ENCODE data around the gene ERBB2. TPM values are rescaled to one million over a fixed set of nuclear protein-coding genes. Genes with fewer than 3 reads are reported as not detected.
A peak's percentile ranks its signal among the peaks of the same experiment; 100 is the strongest.
"Not testable (repeated sequence)": the region's sequence is repeated elsewhere in the genome, so short reads cannot be mapped to it uniquely, and the experiment has no call there.

The ERBB2 gene
- total RNA-seq, 1 donor from 2014 or later = 118 TPM

- ATAC-seq = no peak
These were observed 46.2 kb downstream of the ERBB2 start for GRCh38 chr17:39746145-39746461.

- ATAC-seq = no peak
These were observed 47.9 kb downstream of the ERBB2 start for GRCh38 chr17:39747745-39748144.

DNA sequence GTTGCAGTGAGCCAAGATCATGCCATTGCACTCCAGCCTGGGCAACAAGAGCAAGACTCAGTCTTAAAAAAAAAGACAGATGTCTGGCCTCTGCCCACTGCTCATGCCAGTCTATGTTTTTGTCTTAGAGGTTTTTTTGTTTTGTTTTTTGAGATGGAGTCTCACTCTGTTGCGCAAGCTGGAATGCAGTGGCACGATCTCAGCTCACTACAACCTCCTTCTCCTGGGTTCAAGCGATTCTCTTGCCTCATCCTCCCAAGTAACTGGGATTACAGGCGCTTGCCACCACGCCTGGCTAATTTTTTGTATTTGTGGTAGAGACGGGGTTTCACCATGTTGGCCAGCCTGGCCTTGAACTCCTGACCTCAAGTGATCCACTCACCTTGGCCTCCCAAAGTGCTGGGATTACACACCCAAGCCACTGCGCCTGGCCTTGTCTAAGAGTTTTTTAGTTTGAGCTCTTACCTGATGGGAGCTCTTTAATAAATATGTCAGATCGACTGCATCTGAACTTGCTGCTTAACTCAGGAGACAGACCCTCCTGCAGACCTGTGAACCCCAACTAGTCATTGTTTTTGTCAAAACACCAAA, 48.7 kb downstream of the ERBB2 start:
- not testable (repeated sequence) for ATAC-seq

GRCh38 chr17:39750131-39751015, 50.5 kb downstream of the ERBB2 start:
- no peak for ATAC-seq

DNA sequence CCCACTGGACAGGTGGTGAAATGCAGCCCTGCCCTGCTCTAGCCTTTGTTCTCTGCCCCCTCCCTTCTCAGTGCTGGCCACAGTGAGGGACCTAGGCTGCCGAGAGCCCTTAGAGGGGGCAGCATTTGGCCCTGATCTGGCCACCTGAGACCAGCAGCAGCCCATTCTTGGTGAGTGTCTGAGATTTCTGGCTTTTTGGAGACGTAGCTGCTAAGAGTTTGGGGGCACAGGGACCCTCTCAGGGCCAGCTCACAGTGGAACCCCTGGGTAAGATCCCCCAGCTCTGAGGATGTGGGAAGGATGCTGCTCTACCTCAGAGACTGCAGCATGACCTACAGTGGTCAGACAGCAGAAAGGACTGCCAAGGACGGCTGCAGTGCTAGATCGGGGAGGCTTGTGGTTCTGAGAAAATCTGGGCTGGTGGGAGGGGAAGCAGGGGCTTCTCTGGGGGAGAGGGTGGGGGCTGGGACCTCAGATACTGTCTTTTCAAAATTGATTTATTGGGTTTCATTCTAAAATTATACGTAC, 51.2 kb downstream of the ERBB2 start:
- ATAC-seq = no peak

- ATAC-seq = no peak
These were observed 51.8 kb downstream of the ERBB2 start for GRCh38 chr17:39751637-39752036.

DNA sequence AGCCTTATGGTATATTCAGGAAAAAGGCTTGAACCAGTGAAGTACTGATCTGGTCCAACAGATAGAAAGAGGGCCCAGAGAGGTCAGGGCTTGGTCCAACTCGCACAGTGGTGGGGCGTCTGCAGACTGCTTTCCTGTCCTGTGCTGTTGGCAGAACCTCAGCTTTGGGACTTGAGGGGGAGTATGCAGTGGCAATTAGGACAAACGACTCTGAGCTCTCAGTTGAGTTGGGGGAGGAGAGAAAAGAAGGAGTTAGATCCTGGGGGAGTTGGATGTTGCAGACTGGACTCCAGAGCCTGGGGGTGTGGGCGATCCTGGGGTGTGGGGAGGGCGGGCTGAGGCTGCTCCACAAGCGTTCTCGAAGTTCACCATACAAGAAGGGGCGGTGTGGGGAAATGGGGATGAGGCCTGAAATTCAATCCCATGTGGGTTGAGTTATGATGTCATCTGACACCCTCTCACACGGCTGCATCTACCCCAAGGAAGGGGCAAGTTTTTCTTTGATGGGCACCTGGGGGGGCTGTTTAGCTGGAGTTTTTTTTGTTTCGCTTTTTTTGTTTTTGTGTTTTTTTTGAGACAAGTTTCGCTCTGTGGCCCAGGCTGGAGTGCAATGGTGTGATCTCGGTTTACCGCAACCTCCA, 52.5 kb downstream of the ERBB2 start:
- no peak for ATAC-seq

DNA sequence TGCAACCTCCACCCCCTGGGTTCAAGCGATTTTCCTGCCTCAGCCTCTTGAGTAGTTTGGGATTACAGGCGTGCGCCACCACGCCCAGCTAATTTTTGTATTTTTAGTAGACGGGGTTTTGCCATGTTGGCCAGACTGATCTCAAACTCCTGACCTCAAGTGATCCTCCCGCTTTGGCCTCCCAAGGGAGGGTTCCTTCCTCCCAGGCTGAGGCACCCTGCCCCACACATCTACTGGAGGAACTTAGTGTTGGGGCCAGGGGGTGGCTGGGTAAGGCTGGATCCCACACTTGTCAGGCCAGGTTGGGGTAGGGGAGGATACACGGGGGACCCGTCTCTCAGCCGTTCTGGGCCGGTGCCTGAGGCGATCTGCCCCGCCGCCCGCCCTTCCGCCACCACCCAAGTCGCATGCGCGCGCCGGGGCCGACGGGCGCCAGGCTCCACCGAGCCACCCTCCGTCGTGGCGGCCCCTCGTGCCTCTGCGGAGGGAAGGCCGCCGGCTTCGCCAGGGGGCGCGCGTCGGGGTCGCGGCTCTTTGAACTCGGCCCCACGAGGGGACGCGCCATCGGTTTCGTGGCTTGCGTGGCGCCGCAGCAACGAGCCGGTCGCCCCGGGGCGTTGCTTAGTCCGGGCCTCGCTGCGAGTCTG, 53.8 kb downstream of the ERBB2 start:
- peak; percentile 30 for ATAC-seq

GRCh38 chr17:39754161-39754957, 54.5 kb downstream of the ERBB2 start:
- ATAC-seq = peak; percentile 88

DNA sequence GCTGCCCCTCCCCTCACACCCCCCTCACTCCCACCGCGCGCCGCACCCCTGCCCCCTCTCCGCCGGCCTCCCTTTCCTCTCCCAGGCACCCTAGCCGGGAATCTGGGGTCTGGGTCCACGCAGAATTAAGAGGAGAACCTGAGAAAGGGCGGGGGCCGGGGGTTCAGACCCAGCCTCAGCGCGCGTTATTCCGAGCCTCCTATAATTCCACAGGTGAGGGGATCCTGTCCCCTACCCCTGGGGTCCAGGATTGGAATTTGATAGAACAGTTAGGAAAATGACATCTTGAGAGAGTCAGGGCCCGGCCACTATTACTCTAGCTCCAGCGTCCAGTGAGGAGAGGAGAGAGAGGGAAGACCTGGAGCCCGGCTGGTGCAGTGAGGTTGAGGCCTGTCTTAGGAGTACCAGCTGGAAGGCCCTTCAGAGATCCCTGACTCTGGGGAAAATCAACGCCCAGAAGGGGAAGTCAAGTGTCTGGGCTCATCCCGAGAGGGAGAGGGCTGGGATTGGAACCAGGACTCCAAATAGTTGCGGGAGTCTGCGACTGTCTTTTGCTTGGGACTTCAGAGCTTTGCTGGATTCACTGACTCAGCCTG, 55.2 kb downstream of the ERBB2 start:
- ATAC-seq = no peak

- ATAC-seq = no peak
These were observed 55.9 kb downstream of the ERBB2 start for GRCh38 chr17:39755554-39756379.

- no peak for ATAC-seq
These were observed 56.7 kb downstream of the ERBB2 start for GRCh38 chr17:39756380-39757079.

DNA sequence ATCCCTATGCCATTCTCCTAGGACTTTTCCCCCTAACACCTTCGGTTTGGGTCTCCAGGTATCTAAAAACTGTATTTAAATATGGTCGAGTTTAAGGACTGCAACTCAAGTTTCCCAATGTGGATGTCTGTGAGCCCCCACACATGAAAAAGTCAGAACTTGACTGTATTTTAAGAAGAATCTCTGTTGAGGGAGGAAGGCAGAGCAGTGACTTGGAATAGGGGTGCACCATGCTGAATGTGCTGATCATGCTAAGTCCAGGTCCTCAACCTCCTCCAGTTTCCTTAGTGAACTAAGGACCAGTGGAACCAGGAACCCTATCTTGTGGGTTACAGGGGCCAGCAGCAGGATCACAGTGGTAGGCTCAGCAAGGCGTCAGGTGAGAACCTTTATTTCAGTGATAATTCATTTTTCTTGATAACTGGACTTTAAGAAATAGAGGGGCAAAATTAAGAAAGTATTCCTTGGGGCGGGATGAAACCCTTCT, 57.4 kb downstream of the ERBB2 start:
- ATAC-seq = no peak

GRCh38 chr17:39757931-39758873, 58.3 kb downstream of the ERBB2 start:
- no peak for ATAC-seq

DNA sequence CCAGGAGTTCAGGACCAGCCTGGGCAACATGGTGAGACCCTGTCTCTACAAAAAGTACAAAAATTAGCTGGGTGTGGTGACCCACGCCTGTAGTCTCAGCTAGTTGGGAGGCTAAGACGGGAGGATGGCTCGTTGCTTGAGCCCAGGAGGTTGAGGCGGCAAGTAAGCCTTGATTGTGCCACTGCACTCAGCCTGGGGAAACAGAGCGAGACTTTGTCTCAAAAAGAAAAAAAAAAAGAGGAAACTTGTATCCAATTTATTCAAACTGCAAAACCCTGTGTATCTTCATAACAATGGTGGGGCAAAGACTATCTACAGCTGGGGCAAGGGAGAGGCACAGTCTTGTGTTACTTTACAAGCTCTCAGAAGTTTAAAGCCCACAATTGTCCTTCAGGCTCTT, 59.3 kb downstream of the ERBB2 start:
- no peak for ATAC-seq

GRCh38 chr17:39761861-39762496, 62.1 kb downstream of the ERBB2 start:
- ATAC-seq = no peak

DNA sequence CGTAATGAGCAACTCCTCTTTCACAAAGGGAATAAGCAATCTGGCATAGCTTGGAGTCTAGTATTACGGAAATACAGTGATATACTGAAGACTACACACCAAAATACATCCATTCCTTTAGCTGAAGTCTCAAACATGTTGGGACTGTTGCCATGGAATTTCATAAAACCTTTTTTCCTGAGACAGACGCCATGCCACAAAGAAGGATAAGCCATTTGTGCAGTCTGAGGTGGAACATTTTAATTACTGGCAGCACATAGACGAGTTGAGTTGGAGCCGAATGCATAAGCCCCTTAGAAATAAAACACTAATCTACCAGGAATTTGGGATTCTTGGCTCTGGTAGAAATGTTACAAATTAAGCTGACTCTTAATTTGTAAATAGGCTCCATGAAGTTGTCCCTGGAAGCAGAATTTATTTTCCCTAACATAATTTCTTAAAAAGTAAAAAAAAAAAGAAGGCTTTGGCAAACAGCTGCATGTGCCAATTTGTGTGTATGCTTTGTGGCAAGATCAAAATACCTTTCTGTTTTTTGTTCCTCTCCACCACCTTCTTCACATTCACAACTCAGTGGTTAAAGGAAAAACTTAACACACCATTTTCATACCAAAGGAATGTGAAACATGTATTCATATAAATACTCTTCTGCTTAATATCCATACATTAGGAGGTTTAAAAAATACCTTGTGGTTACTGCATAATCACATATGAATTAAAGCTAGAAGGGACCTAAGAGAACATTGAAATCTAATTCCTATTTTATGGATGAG, 63.4 kb downstream of the ERBB2 start:
- ATAC-seq = no peak

Data from esophagus mucosa (tissue), 1 donor.